HepG2 (cell line): Measurements from ENCODE around the gene SYT7. TPM values are rescaled to one million over a fixed set of nuclear protein-coding genes. Genes with fewer than 3 reads are reported as not detected.

Source experiments
- ATF7-NPFF ChIP-seq: sonication (generic); formaldehyde crosslinking; IDR thresholded peaks from 2 replicates; pipeline ENCODE4 v1.8.1; 2023; ENCODE audit warnings: mild to moderate bottlenecking, low read depth, missing genetic modification reagents, moderate library complexity
- BCL3 ChIP-seq: sonication (generic); formaldehyde crosslinking; IDR thresholded peaks from 2 replicates; pipeline ENCODE4 v1.5.1; 2020; ENCODE audit warnings: mild to moderate bottlenecking, missing genetic modification reagents, moderate library complexity
- FOXK2 ChIP-seq: fragments of 450-650 bp; IDR thresholded peaks from 2 replicates; pipeline ENCODE4 v1.6.1; 2016
- HNF1B ChIP-seq: sonication (generic); formaldehyde crosslinking; IDR thresholded peaks from 2 replicates; pipeline ENCODE4 v1.5.1; 2020; ENCODE audit warnings: mild to moderate bottlenecking, moderate library complexity, missing genetic modification reagents
- REST ChIP-seq, 2 experiments: IDR thresholded peaks; 2 replicates each; pipeline ENCODE4 v1.6.1; 2011 to 2012; ENCODE audit warnings: low read length in 2 of 2, borderline replicate concordance in 1 of 2, low read depth in 1 of 2, mild to moderate bottlenecking in 1 of 2, moderate library complexity in 1 of 2
- SMARCE1 ChIP-seq: fragments of 450-650 bp; IDR thresholded peaks from 2 replicates; pipeline ENCODE4 v1.6.1; 2017; ENCODE audit warnings: borderline replicate concordance
- TFE3 ChIP-seq: IDR thresholded peaks from 2 replicates; pipeline ENCODE4 v1.6.1; 2016
- XRCC5 ChIP-seq: fragments of 200-400 bp; formaldehyde crosslinking; optimal IDR thresholded peaks from 2 replicates; pipeline ENCODE3; 2017; ENCODE audit warnings: mild to moderate bottlenecking, low read length
- ZC3H13 ChIP-seq: sonication (generic); formaldehyde crosslinking; IDR thresholded peaks from 2 replicates; pipeline ENCODE4 v1.8.1; 2023; ENCODE audit warnings: mild to moderate bottlenecking, missing genetic modification reagents, moderate library complexity
- ZFP37 ChIP-seq: sonication (generic); formaldehyde crosslinking; IDR thresholded peaks from 2 replicates; pipeline ENCODE4 v1.4.0; 2020; ENCODE audit warnings: missing genetic modification reagents, borderline replicate concordance
- ZNF142 ChIP-seq: sonication (generic); formaldehyde crosslinking; IDR thresholded peaks from 2 replicates; pipeline ENCODE4 v1.4.0; 2020; ENCODE audit warnings: missing genetic modification reagents
- ZNF558 ChIP-seq: sonication (generic); formaldehyde crosslinking; IDR thresholded peaks from 2 replicates; pipeline ENCODE4 v1.9.0; 2022; ENCODE audit warnings: mild to moderate bottlenecking, missing genetic modification reagents, borderline replicate concordance
- ZNF670 ChIP-seq: sonication (generic); formaldehyde crosslinking; IDR thresholded peaks from 2 replicates; pipeline ENCODE4 v1.8.0; 2022; ENCODE audit warnings: mild to moderate bottlenecking, missing genetic modification reagents, borderline replicate concordance
- polyA plus RNA-seq, 8 experiments: library from polyadenylated mRNA; depleted of rRNA in 3 of 8; stranded (reverse) in 7 of 8; unstranded in 1 of 8; fragments of >200 nt; fragmentation: Illumina TruSeq in 4 of 8; extraction: Trizol in 4 of 8; gene quantifications; 2 replicates each; pipeline versions ENCODE4 v1.2.1 to v1.2.3, GENCODE V29; 2011 to 2016; ENCODE audit warnings: low read depth in 4 of 8, missing spikeins in 1 of 8, mixed read lengths in 1 of 8; ENCODE audit not compliant: insufficient read depth in 1 of 8
- total RNA-seq, 5 experiments: library from RNA; depleted of rRNA; stranded (reverse); fragments of >200 nt; fragmentation: Illumina TruSeq; extraction: Trizol; gene quantifications; 2 replicates each; pipeline ENCODE4 v1.2.3, GENCODE V29; 2016; ENCODE audit warnings: low read depth in 1 of 5

Gene SYT7
- total and polyA plus RNA-seq, 2 of the 13 experiments (the other 11 are each of a cell fraction or from before 2014, with no cell fraction given): 1.4 to 4.4 TPM

- TF ChIP-seq HNF1B (CRISPR knock-in tag) (no peak), BCL3 (peak; percentile 84), ZNF558 (no peak), ZFP37 (CRISPR knock-in tag) (no peak; the same call in 1 of the 2 replicates), ATF7-NPFF (no peak), SMARCE1 (no peak), FOXK2 (no peak), ZNF142 (CRISPR knock-in tag) (no peak), ZNF670 (CRISPR knock-in tag) (no peak), REST (IDR thresholded peaks at IDR 0.05; ENCODE audit: borderline replicate concordance in 1 of 2, low read depth in 1 of 2, low read length in 2 of 2) (no peak), XRCC5 (peak; percentile 80), TFE3 (0 out of 2 replicates have a peak, but pooled peaks have one; percentile 29), ZC3H13 (CRISPR knock-in tag) (no peak)
Measured at GRCh38 chr11:61509043-61510029, 71.5 kb downstream of the SYT7 start (continued).
